ENCODE data around the gene CDK5.
A peak's percentile ranks its signal among the peaks of the same experiment; 100 is the strongest.
"Not testable (repeated sequence)": the region's sequence is repeated elsewhere in the genome, so short reads cannot be mapped to it uniquely, and the experiment has no call there.

Gene CDK5

DNA sequence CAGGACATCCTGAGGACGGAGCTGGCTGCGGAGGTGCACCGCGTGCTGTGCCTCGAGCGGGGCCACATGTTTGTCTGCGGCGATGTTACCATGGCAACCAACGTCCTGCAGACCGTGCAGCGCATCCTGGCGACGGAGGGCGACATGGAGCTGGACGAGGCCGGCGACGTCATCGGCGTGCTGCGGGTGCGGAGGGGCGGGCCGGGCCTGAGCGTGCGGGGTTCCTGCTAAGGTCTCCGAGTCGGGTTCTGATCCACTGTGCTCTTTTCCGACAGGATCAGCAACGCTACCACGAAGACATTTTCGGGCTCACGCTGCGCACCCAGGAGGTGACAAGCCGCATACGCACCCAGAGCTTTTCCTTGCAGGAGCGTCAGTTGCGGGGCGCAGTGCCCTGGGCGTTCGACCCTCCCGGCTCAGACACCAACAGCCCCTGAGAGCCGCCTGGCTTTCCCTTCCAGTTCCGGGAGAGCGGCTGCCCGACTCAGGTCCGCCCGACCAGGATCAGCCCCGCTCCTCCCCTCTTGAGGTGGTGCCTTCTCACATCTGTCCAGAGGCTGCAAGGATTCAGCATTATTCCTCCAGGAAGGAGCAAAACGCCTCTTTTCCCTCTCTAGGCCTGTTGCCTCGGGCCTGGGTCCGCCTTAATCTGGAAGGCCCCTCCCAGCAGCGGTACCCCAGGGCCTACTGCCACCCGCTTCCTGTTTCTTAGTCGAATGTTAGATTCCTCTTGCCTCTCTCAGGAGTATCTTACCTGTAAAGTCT is 43.8 kb downstream of the CDK5 start:
- no peak for TF ChIP-seq CTCF (conservative IDR thresholded peaks at IDR 0.05; ENCODE audit: control insufficient read depth, insufficient read depth, low read depth, low read length)
- DNase-seq (ENCODE audit: low read depth), result peak; percentile 67
- H3K4me3 ChIP-seq (ENCODE audit: control insufficient read depth, low read depth, low read length), result peak overlapping the region; percentile 36

GRCh38 chr7:151013356-151013732 is 44.4 kb downstream of the CDK5 start:
- TF ChIP-seq CTCF (conservative IDR thresholded peaks at IDR 0.05; ENCODE audit: control insufficient read depth, insufficient read depth, low read depth, low read length), result no peak
- DNase-seq (ENCODE audit: low read depth), result no peak
- peak overlapping the region; percentile 36 for H3K4me3 ChIP-seq (ENCODE audit: control insufficient read depth, low read depth, low read length)

DNA sequence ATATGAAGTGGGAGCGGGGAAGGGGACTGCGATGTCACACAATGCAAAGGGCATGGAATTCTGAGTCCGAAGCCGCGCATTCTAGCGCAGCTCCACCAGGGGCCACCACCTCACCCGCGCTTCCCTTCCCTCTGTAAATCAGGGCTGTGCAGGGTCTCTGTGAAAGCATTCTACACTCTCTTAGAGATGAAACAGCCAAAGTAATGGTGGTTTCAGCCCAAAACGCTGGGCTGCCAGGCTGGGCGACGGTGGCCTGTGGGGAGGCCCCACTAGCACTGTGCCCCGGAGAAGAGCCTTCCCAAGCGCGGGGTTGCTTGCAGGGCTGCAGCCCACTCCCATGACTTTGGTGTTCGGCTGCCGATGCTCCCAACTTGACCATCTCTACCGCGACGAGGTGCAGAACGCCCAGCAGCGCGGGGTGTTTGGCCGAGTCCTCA is 44.8 kb downstream of the CDK5 start:
- peak; percentile 63 for TF ChIP-seq CTCF (conservative IDR thresholded peaks at IDR 0.05; ENCODE audit: control insufficient read depth, insufficient read depth, low read depth, low read length)
- DNase-seq (ENCODE audit: low read depth), result peak; percentile 30
- H3K4me3 ChIP-seq (ENCODE audit: control insufficient read depth, low read depth, low read length), result no peak overlapping the region

- no peak for DNase-seq (ENCODE audit: low read depth)
- TF ChIP-seq CTCF (conservative IDR thresholded peaks at IDR 0.05; ENCODE audit: control insufficient read depth, insufficient read depth, low read depth, low read length), result no peak
- no peak overlapping the region for H3K4me3 ChIP-seq (ENCODE audit: control insufficient read depth, low read depth, low read length)
Observed at GRCh38 chr7:151012031-151012692, 45.5 kb downstream of the CDK5 start.

- DNase-seq (ENCODE audit: low read depth), result not testable (repeated sequence)
Observed at GRCh38 chr7:151011616-151012015, 46.1 kb downstream of the CDK5 start.

GRCh38 chr7:151011097-151011409 is 46.6 kb downstream of the CDK5 start:
- DNase-seq (ENCODE audit: low read depth), result no peak
- no peak for TF ChIP-seq CTCF (conservative IDR thresholded peaks at IDR 0.05; ENCODE audit: control insufficient read depth, insufficient read depth, low read depth, low read length)
- no peak overlapping the region for H3K4me3 ChIP-seq (ENCODE audit: control insufficient read depth, low read depth, low read length)

More at GRCh38 chr7:151011616-151012015, 46.1 kb downstream of the CDK5 start:
- not testable (repeated sequence) for H3K4me3 ChIP-seq (ENCODE audit: control insufficient read depth, low read depth, low read length)

DNA sequence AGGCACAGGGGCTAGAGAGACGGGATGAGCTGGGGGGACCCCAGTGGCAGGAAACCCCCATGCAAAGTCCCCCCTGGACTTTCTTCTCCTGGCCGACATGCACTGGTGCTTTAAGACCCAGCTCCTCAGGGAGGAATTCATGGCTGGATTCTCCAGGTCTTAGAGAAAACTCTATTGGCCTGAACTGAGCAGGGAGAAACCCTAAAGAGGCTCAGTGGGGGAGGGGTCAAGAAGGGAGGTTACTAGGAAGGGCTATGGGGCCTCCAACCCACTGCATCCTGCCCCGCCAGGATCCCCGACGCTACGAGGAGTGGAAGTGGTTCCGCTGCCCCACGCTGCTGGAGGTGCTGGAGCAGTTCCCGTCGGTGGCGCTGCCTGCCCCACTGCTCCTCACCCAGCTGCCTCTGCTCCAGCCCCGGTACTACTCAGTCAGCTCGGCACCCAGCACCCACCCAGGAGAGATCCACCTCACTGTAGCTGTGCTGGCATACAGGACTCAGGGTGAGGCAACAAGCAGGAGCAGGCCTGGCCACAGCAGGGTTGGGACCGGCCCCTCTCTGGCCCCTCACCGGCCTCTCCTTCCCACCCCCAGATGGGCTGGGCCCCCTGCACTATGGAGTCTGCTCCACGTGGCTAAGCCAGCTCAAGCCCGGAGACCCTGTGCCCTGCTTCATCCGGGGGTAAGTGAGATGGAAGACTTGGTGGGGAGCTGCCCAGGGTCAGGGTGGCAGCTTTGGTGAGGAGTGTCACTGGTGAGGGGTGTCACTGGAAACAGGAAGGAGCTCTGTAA is 47.2 kb downstream of the CDK5 start:
- TF ChIP-seq CTCF (conservative IDR thresholded peaks at IDR 0.05; ENCODE audit: control insufficient read depth, insufficient read depth, low read depth, low read length), result no peak
- H3K4me3 ChIP-seq (ENCODE audit: control insufficient read depth, low read depth, low read length), result no peak overlapping the region
- no peak for DNase-seq (ENCODE audit: low read depth)
